ENCODE results near the gene TSC22D1. TPM values are rescaled to one million over a fixed set of nuclear protein-coding genes. Genes with fewer than 3 reads are reported as not detected.

The TSC22D1 gene
- total RNA-seq, 1 donor from 2014 or later: 18.6 TPM

GRCh38 chr13:44578067-44578400, 1.9 kb upstream of the TSC22D1 start:
- ChIA-PET CTCF (no interaction called here), POLR2A (interaction anchor here (0.5 to 1.1 kb wide), 2 partner anchors 94 to 143 kb away, joined by 3 read pairs; no protein-coding TSS in a partner anchor)
- no peak for TF ChIP-seq CTCF (IDR thresholded peaks at IDR 0.05)
- peaks cover 2% of the 10 kb centered on the region for H3K36me3 Mint-ChIP-seq (ENCODE audit: low read depth)
- ATAC-seq (ENCODE audit: low read depth) (no peak), DNase-seq (no peak)
- no peaks in the 10 kb centered on the region for H3K9me3 Mint-ChIP-seq
- peak overlapping the region; percentile 77 for H3K27ac Mint-ChIP-seq
- peaks cover 23% of the 10 kb centered on the region for H3K4me1 Mint-ChIP-seq
- intact Hi-C loops (cut with micrococcal nuclease): loop anchor here (5.0 to 10.0 kb wide), 8 partner anchors 394 to 1977 kb away; partner anchors contain the start of genes DNAJC15, LRCH1, SLC25A30 and ZC3H13
- no peaks in the 10 kb centered on the region for H3K27me3 Mint-ChIP-seq
- H3K4me3 Mint-ChIP-seq: peak overlapping the region; percentile 93

- H3K4me3 Mint-ChIP-seq: peak overlapping the region; percentile 93
- ChIA-PET POLR2A (interaction anchor here (0.5 to 1.1 kb wide), 2 partner anchors 94 to 143 kb away, joined by 3 read pairs; no protein-coding TSS in a partner anchor), CTCF (no interaction called here)
- H3K27ac Mint-ChIP-seq: peak overlapping the region; percentile 90
- DNase-seq (peak; percentile 91), ATAC-seq (ENCODE audit: low read depth) (peak; percentile 72)
- peaks cover 2% of the 10 kb centered on the region for H3K36me3 Mint-ChIP-seq (ENCODE audit: low read depth)
- H3K4me1 Mint-ChIP-seq: peaks cover 23% of the 10 kb centered on the region
- H3K9me3 Mint-ChIP-seq: no peaks in the 10 kb centered on the region
- intact Hi-C loops (cut with micrococcal nuclease): loop anchor here (1.0 to 10.0 kb wide), 18 partner anchors 93 to 1977 kb away; partner anchors contain the start of genes CCDC122, DNAJC15, EPSTI1 and GPALPP1
- TF ChIP-seq CTCF (IDR thresholded peaks at IDR 0.05): no peak
- no peaks in the 10 kb centered on the region for H3K27me3 Mint-ChIP-seq
Observed at GRCh38 chr13:44577236-44578066, 1.3 kb upstream of the TSC22D1 start.

DNA sequence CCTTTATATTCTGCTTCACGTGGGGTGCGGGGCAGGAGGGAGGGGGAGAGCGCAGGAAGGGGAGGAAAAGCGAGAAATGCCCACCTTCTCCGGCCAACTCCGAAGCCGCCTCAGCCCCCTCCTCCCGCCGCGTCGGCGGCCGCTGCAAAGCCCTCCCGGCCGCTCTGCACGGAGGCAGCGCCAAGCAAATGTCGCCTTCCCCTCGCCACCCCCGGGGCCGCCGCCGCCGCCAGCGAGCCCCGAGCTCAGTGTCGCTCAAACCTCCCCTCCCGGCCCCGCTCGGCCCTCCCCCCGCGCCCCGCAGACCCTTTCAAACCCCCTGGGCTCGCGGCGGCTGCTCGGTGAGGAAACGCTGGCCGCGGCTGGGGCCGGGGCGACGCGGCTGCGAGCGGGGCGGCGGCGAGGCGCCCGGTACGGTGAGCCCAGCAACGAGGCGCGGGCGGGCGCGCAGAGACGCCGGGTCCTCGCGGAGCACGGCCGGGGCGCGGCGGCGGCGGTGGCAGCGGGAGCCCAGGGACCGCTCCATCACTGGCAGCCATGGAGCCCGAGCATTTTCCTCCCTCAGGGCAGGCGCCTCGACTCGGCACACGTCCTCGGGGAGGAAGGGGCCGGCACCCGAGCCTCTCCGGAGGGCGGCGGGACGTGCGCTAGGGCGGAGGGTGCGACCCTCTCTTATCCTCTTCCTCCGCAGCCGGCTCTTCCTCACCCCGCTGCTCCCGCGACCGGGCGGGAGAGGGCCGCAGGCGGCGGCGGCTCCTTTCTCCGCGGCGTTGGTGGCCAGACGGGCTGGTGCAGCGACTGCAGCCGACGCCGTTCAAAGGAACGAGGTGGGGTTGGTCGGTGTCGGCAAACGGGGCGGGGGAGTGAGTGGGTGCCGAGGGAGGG, 463 bp upstream of the TSC22D1 start:
- TF ChIP-seq CTCF (IDR thresholded peaks at IDR 0.05): no peak
- Mint-ChIP-seq H3K4me1 (peaks cover 27% of the 10 kb centered on the region), H3K36me3 (ENCODE audit: low read depth) (peaks cover 2% of the 10 kb centered on the region), H3K27ac (peak overlapping the region; percentile 90), H3K9me3 (no peaks in the 10 kb centered on the region), H3K27me3 (peaks cover 3% of the 10 kb centered on the region), H3K4me3 (peak overlapping the region; percentile 95)
- POLR2A ChIA-PET: interaction anchor here (1.1 kb wide), 1 partner anchor 341 kb away, joined by 4 read pairs; no protein-coding TSS in a partner anchor
- intact Hi-C loops (cut with micrococcal nuclease): loop anchor here (1.0 to 10.0 kb wide), 18 partner anchors 92 to 1978 kb away; partner anchors contain the start of genes CCDC122, DNAJC15, EPSTI1 and GPALPP1
- DNase-seq (no peak), ATAC-seq (ENCODE audit: low read depth) (peak; percentile 7)
- CTCF ChIA-PET: no interaction called here

GRCh38 chr13:44575035-44575434, 1.1 kb downstream of the TSC22D1 start:
- ChIA-PET CTCF (no interaction called here), POLR2A (no interaction called here)
- Mint-ChIP-seq H3K36me3 (ENCODE audit: low read depth) (peaks cover 2% of the 10 kb centered on the region), H3K4me3 (peak overlapping the region; percentile 95), H3K27ac (no peak overlapping the region), H3K4me1 (peaks cover 27% of the 10 kb centered on the region), H3K27me3 (peaks cover 3% of the 10 kb centered on the region), H3K9me3 (no peaks in the 10 kb centered on the region)
- TF ChIP-seq CTCF (IDR thresholded peaks at IDR 0.05): no peak
- no peak for ATAC-seq (ENCODE audit: low read depth)
- DNase-seq: no peak
- intact Hi-C loops (cut with micrococcal nuclease): loop anchor here (2.0 to 10.0 kb wide), 9 partner anchors 397 to 1980 kb away; partner anchors contain the start of genes COG3, DNAJC15, LRCH1 and SLC25A30

Measured in activated B cell treated with CpG ODN at 0.5 μM for 24 hours (primary cell).